ENCODE data around the gene RABGAP1L.

DNA sequence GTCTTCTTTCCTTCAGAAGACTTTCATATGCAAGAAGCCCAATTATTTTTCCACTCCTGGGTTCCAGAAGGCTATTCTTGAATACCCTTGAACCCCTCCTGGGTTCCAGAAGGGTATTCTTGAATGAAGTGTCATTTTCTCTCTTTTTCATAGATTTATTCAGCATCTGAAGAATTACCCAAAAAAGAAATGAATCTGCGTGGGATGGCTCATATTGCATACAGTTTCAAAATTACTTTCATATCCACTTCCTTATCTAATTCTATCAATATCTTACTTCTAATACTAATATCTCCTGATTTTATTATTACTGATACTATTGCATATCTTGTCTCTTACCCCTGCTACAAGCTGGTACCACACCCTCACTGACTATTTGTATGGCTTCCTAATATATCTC is 22.6 kb upstream of the RABGAP1L start:
- TF ChIP-seq POLR2A (IDR thresholded peaks at IDR 0.05; ENCODE audit: low read length) = no peak
- TF ChIP-seq GATA1 (IDR thresholded peaks at IDR 0.05; ENCODE audit: low read depth, low read length) = no peak

Measured in erythroblast (primary cell).